GM12891 (cell line): Measurements from ENCODE around the gene DUSP15.

ENCODE experiments used
- PAX5 ChIP-seq: IDR thresholded peaks from 2 replicates; pipeline ENCODE4 v1.6.1; 2011; ENCODE audit warnings: low read length, moderate library complexity, mild to moderate bottlenecking; ENCODE audit not compliant: insufficient read depth, severe bottlenecking
- POLR2A ChIP-seq: IDR thresholded peaks from 2 replicates; pipeline ENCODE4 v1.6.1; 2011; ENCODE audit warnings: low read depth, low read length, control low read depth

- no peak for TF ChIP-seq PAX5
- no peak for TF ChIP-seq POLR2A
Observed at GRCh38 chr20:31829731-31830130, 40.6 kb downstream of the DUSP15 start.
